ENCODE measurements around the gene ZNF724.
"Not testable (repeated sequence)": the region's sequence is repeated elsewhere in the genome, so short reads cannot be mapped to it uniquely, and the experiment has no call there.

DNA sequence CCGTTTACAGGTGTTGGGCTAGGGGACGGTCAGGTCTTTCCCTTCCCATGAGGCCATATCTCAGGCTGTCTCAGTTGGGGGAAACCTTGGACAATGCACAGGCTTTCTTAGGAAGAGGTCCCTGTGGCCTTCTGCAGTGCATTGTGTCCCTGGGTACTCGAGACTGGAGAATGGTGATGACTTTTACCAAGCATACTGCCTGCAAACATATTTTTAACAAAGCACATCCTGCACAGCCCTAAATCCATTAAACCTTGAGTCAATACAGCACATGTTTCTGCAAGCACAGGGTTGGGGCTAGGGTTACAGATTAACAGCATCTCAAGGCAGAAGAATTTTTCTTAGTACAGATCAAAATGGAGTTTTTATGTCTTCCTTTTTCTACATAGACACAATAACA, 27.9 kb upstream of the ZNF724 start:
- TF ChIP-seq EZH2 (IDR thresholded peaks at IDR 0.05; ENCODE audit: low read length, missing control alignments) = not testable (repeated sequence)
- TF ChIP-seq, protein P1, sequence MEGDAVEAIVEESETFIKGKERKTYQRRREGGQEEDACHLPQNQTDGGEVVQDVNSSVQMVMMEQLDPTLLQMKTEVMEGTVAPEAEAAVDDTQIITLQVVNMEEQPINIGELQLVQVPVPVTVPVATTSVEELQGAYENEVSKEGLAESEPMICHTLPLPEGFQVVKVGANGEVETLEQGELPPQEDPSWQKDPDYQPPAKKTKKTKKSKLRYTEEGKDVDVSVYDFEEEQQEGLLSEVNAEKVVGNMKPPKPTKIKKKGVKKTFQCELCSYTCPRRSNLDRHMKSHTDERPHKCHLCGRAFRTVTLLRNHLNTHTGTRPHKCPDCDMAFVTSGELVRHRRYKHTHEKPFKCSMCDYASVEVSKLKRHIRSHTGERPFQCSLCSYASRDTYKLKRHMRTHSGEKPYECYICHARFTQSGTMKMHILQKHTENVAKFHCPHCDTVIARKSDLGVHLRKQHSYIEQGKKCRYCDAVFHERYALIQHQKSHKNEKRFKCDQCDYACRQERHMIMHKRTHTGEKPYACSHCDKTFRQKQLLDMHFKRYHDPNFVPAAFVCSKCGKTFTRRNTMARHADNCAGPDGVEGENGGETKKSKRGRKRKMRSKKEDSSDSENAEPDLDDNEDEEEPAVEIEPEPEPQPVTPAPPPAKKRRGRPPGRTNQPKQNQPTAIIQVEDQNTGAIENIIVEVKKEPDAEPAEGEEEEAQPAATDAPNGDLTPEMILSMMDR (conservative IDR thresholded peaks at IDR 0.05 in 1 of 2, IDR thresholded peaks at IDR 0.05 in 1 of 2; ENCODE audit: low read depth in 1 of 2, low read length in 2 of 2) = not testable (repeated sequence)

Data from fibroblast of lung (primary cell).